LoVo (cell line): ENCODE measurements around the gene MRPL18.
"Not testable (repeated sequence)": the region's sequence is repeated elsewhere in the genome, so short reads cannot be mapped to it uniquely, and the experiment has no call there.

Experiments used
- DNase-seq: peaks from one replicate; pipeline ENCODE4 v3.0.0-alpha.2; 2016; ENCODE audit warnings: low spot score

Gene MRPL18

GRCh38 chr6:159790149-159790955 is at the start of gene MRPL18:
TSS of gene MRPL18 (plus strand) at chr6:159790467. CDS start at chr6:159790588, 121 bp downstream.
- peak; percentile 95 for DNase-seq

- DNase-seq = no peak
Measured at GRCh38 chr6:159742165-159742564, 48.1 kb upstream of the MRPL18 start.

DNA sequence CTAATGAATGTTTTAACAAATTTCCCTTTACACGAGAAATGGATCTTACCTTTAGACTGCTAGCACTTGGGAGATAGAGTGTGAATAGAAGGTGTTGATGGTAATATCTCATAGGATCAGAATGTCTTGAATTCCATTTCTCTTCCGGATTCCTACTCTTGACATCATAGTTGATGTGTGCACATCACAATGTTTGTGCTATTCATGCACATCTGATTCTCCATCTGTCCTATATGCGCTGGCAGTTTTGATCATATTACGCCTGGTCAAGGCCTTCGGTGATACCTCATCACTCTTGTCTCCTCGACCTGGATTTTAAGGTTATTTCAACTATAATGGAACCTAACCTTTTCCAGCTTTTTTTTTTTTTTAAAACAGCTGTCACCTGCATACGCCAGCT is 45.2 kb upstream of the MRPL18 start:
- no peak for DNase-seq

- DNase-seq = no peak
Measured at GRCh38 chr6:159746759-159747158, 43.5 kb upstream of the MRPL18 start.

- DNase-seq = not testable (repeated sequence)
Measured at GRCh38 chr6:159748127-159748526, 42.1 kb upstream of the MRPL18 start.

- DNase-seq = no peak
Measured at GRCh38 chr6:159751448-159751847, 38.8 kb upstream of the MRPL18 start.

DNA sequence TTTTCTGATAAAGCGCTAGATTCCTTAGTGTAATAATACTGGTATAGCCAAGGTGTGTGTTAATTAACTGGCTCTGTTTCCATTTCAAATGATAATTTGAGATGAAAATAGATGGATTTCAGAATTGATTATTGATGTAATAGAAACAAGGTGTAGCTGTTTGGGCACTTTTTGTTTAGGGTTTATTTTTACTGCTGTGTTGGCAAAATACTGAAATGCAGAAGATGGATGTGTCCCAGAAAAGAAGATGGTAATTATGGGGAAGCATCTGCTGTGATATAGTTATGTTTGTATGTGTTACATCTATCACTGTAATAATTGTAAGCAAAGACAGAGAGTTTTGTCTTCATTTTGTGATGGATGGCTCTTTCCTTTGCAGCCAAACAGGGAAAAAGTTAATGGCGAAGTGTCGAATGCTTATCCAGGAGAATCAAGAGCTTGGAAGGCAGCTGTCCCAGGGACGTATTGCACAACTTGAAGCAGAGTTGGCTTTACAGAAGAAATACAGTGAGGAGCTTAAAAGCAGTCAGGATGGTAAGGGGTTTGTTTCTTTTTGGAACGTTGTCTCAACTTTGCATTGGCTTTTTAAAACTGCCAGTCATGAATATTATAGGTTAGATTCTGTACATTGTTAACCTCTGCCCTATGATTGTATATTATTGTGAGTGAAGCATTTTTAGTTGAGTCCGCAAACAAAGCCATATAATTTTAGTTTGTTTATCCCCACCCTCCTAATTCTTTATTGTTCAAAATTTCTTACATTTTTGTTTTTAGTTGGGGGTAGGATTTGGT is 37.0 kb upstream of the MRPL18 start:
- DNase-seq = no peak

GRCh38 chr6:159754401-159754800 is 35.9 kb upstream of the MRPL18 start:
- DNase-seq = no peak

GRCh38 chr6:159754959-159755914 is 35.0 kb upstream of the MRPL18 start:
- no peak for DNase-seq

DNA sequence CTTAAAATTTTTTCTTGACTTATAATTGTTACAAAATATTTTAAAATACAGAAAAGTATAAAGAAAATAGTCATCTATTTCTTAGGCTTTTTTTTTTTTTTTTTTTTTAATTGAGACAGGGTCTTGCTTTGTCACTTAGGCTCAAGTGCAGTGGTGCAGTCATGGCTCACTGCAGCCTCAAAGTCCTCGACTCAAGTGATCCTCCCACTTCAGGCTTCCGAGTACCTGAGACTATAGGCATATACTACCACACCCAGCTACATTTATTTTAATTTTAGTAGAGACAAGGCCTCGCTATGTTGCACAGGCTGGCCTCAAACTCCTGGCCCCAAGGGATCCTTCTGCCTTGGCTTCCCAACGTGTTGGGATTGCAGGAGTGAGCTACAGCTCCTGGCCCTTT is 33.8 kb upstream of the MRPL18 start:
- DNase-seq = no peak

DNA sequence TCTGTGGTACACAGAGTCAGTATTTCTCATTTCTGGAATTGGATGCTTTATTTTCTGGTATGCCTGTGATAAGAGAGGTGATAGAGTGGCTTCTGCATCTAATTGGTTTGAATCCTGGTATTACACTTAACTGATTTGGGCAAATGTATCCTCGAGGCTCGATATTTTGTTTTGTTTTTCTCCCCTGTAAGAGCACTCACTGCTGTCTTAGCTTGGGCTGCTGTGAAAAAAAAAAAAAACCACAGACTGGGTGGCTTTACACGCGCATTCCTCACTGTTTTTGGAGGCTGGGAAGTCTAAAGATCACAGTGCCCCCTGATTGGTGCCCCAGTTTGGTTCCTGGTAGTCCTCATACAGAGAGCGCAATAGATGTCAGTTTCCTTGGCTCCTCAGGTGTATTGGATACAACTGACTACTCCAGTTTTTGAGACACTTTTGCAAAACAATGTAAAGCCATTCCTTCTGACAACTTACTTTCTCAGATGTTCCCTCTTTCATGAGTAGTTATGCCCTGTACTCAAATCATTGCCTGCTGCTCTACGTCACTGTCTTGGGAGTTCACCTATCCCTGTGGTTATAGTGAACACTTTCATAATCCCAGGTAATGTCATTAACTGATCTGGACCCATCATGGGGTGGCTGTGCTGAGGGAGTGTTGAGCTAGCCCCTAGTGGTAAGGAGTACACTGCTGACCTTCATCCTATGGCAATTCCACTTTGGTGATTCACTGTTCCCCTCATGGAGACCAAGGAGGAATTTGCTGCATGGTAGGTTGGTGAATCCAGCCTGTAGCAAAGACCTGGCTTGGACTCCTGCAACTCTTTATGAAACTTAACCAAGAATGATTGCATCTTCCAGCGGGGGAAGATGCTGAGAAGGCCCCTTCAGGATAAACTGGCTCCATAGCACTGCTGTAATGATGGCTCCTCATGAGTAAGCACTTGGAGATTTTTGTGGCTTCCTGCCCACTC is 32.0 kb upstream of the MRPL18 start:
- peak; percentile 38 for DNase-seq

DNA sequence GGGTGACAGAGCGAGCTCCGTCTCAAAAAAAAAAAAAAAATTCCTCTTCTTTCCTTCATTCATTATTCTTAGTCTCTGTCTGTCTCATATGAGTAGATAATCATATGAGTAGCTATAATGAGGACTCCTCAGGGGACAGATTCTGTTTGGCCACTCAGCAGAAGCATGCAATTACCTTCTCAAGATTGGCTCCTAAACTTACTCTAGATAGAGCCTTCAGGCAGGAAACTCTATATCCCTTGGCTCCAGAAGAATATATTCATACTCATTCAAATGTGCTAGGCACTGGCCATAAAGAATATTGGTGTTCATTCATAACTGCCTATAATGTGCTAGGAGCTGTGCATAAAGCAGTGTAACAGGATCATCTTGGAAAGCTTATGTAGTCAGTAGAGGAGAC is 30.6 kb upstream of the MRPL18 start:
- DNase-seq = no peak

DNA sequence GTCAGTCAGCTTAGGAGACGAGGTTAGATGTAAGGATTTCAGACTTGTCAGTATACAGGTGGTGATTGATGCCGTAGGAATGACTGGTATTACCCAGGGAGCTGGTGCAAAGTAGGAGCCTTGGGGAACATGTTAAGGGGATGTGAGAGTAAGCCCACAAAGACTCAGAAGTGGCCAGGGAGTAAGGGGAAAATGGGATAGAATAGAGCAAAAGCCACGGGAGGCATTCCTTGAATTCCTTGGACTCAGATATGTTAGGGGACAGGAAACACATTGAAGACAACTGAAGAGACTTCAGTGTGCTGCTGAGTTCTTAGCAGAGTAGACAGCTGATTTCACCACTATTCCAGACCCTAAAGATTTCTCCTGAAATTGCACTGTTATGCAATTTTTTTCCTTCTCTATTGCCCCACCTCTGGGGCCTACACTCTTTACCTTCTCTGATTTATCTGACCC is 29.6 kb upstream of the MRPL18 start:
- peak; percentile 28 for DNase-seq

GRCh38 chr6:159761129-159761872 is 29.0 kb upstream of the MRPL18 start:
- peak; percentile 26 for DNase-seq

DNA sequence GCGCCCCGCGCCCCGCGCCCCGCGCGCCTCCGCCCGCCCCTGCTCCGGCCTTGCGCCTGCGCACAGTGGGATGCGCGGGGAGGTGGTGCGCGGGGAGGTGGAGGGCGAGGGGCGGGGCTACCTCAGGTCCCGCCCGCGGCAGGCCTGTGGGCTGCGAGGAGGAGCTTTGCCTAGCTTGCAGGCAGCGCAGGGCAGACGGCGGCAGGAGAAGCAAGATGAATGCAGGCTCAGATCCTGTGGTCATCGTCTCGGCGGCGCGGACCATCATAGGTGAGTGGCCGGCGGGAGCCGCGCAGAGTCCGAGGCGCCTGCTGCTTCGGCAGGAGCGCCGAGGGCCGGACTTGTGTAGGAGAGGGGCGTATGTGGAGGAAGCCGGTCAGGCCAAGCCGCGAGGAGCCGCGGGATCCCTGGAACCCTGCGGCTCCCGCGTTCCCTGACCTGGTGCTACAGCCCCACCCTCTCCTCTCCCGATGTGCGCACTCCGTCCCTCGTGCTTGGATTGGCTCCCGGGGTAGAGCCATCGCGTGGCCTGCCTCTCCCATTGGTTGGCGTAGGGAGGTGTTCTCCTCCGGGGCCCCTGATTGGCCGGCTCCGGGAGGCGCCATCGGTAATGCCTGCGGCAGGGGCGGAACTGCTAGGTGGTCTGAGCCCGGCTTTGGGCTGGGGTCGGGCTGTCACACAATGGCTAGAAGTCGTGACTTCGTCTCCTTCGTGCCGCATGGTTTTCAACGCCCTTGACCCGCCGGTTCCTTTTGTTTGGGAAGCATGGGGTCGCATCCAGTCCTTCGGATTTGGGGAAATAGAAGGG is 28.2 kb upstream of the MRPL18 start, which contains the start of gene ACAT2:
Gene ACAT2 (plus strand): TSS at position 173 of the 808 bp plus-strand sequence. CDS start 43 bp downstream, at position 216.
- DNase-seq = peak; percentile 93

- DNase-seq = no peak
Measured at GRCh38 chr6:159762681-159763293, 27.5 kb upstream of the MRPL18 start.

DNA sequence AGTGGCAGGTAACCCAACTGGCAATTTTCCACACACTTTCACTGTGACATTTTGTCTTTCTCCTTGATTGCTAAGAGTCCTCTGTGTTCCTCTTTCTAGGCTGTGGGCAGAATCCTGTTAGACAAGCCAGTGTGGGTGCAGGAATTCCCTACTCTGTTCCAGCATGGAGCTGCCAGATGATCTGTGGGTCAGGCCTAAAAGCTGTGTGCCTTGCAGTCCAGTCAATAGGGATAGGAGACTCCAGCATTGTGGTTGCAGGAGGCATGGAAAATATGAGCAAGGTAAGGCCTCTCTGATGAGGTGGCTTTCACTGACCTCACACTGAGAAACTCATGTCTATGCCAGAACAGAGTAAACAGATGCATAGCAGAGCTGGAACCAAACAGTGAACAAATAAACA is 23.4 kb upstream of the MRPL18 start:
- no peak for DNase-seq

GRCh38 chr6:159769470-159769869 is 20.8 kb upstream of the MRPL18 start:
- DNase-seq = no peak

GRCh38 chr6:159772196-159772595 is 18.1 kb upstream of the MRPL18 start:
- DNase-seq = no peak
